GM21529 (cell line): ENCODE data around the gene SEPSECS.

Source experiments
- ATAC-seq: cut with Tn5 transposase; IDR thresholded peaks from one replicate; pipeline ENCODE4 v1.9.1; 2021; ENCODE audit not compliant: unreplicated experiment

The SEPSECS gene

DNA sequence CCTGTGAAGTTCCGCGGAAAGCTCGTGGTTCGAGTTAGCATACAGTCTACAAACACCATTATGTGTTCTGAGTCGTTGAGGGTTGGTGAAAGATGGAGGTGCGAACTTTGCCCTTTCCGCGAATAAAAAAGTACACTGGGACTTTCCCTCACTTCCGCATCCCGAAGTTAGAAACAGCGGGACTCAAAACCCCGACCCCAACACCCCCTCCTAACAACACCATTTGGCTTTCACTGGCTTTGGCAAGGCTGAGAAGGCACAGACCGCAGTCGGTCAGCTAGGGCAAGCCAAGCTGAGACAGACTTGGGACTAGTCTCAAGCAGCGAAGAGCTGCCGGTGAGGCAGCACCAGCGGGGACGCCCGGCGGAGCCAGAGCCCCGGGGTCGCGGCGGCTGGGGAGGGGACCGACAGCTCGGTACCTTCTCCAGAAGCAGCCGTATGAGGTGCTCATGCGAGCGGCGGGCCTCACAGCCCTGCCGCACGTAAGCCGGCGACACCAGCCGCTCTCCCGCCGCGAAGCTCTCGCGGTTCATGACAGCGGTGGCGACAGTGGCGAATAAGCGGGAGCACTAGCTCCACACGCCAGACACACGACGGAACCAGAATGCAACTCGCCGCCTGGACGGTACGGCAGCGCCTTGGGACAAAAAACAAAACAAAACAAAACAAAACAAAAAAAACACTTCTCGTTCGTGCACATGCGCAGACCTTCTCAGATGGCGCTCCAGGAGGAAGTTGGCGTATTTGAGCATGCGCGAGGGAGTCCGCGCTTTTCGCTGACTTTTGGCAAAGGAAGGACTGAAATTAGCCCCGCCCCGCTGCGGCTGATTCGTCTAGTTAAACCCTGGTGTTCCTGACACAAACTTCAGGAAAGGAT, at the start of gene SEPSECS:
SEPSECS (minus strand) TSS at position 613 of the 877 bp plus-strand sequence; CDS start at position 533, 80 bp downstream.
- ATAC-seq, result peak; percentile 83

GRCh38 chr4:25209702-25210101, 49.5 kb upstream of the SEPSECS start:
- no peak for ATAC-seq

GRCh38 chr4:25207997-25208396, 47.7 kb upstream of the SEPSECS start:
- ATAC-seq, result no peak

- no peak for ATAC-seq
These were observed 38.5 kb upstream of the SEPSECS start for GRCh38 chr4:25198713-25199112.

DNA sequence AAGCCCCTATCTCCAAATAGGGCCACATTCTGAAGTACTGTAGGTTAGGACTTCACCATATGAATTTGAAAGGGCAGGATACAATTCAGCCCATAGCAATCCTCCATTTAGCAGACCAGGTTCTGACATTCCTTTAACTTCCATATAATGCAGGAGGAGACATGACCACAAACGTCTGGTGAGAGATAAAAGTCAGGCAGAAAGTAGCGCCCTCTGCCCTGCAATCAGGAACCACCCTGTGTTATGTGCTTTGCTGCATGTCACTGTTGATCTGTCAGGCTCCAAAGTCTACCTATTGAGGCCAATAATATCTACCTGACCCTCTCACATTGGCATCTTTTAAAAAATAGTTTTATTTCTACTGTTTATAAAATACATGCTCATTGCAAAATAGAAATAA, 30.2 kb upstream of the SEPSECS start:
- ATAC-seq, result no peak

GRCh38 chr4:25184056-25184455, 23.8 kb upstream of the SEPSECS start:
- ATAC-seq, result no peak

DNA sequence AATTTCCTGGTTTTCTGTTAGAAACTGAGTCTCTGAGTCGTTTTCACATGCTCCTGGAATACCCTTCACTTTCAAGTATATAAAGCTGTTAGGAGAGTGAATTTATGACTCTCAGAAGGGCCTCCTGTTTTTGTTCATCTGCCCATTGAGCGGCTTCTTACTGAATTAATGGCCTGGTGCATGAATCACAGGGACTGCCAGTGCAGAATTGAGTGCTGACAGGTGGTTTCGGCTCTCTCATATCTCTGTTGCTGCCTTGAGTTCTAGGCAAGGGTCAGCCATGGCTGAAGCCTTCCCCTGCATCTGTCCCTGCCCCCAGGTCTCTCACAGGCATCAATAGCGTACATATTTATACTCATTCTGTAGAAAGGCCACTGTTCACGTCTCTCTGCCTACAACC, 22.7 kb upstream of the SEPSECS start:
- no peak for ATAC-seq

DNA sequence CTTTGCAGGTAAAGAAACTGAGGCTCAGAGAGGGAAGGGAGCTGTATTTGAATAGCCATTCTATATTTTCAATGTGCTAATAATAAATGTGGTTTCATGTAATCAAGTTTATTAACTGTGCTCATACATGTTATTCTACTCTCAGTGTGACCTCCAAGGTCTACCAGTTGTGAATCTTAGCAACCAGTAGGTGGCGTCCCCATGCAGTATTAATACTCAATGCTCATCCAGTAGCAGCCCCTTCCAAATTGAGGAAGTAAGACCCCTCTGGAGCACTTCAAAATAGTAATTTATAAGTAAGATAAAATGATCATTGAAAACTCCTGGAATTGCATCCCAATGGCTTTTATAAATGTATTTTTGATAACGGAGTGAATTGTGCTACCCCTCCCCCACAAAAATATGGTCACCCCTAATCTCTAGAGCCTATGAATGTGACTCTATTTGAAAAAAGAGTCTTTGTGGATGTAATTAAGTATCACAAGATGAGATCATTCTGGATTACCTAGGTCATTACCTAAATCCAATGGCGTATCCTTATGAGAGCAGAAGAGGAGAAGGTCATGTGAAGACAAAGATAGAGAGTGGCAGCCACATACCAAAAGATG, 20.4 kb upstream of the SEPSECS start:
- ATAC-seq, result peak; percentile 93

DNA sequence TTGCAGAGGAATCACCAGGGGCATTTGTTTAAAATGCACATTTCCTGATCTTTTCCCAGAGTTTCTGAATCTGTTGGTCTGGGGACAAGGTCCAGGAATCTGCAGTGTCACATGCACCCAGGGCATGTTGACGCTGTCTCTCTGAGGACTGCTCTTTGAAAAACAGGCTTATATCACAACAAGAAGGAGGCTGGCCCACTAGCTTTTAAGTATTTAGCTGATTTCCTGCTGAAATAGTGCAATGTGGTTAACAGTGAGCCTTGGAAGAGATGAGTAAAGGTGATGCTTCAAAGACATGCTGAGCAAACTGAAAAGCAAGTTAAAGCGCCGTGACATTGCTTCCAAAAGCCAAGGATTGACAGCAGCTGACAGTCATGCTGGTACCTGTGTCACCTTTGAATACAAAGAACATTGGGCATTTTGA, 18.6 kb upstream of the SEPSECS start:
- ATAC-seq, result no peak

DNA sequence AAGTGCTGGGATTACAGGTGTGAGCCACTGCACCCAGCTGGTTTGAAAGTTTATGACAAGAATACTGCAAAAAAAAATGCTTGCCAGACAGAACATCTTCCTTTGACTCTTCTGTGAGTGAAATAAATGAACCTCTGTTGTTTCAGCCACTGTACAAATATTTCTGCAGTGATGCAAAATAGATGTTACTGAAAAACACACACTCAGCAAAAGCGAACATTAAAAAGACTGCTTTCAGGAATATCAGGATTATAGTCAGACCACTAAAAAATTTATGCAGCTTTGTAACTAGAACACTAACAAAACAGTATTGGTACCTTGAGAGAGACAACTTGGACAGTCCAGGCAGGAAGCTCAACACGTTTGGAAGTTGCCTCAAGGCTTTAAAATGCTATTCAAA, 16.9 kb upstream of the SEPSECS start:
- no peak for ATAC-seq

DNA sequence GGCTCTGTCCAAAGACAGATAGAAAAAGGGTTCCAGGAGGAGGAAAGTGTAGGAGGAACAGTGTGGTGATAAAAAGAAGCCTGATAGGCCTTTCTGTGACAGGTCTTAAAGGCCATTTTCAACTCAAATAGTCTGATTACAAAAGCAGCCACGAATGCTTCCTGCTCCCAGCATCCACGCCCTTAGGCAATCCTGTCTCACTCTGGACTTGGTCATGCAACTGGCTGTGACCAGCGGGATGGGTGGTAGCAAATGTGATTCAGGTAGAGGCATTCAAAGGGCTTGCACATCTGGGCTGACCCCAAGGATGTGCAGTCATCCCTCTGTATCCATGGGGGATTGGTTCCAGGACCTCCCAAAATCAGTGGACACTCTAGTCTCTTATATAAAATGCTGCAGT, 14.4 kb upstream of the SEPSECS start:
- no peak for ATAC-seq

- peak; percentile 91 for ATAC-seq
These were observed 13.0 kb upstream of the SEPSECS start for GRCh38 chr4:25172961-25173915.

GRCh38 chr4:25171201-25171865, 11.1 kb upstream of the SEPSECS start:
- ATAC-seq, result no peak

DNA sequence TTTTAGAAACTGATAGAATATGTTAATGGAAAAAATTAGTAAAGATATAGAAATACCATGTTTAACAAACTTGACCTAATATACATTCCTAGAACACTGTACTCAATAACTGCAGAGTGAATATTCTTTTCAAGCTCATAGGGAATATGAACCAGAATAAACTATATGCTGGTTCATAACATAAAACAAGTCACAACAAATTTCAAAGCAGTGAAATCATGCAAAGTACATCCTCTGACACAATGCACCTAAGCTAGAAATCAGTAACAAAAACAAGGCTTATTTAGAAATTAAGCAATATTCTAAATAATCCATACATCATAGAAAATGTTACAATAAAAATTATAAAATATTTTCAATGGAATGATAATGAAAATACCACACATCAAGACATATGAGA, 9.2 kb upstream of the SEPSECS start:
- ATAC-seq, result no peak

GRCh38 chr4:25165916-25166315, 5.7 kb upstream of the SEPSECS start:
- ATAC-seq, result no peak

DNA sequence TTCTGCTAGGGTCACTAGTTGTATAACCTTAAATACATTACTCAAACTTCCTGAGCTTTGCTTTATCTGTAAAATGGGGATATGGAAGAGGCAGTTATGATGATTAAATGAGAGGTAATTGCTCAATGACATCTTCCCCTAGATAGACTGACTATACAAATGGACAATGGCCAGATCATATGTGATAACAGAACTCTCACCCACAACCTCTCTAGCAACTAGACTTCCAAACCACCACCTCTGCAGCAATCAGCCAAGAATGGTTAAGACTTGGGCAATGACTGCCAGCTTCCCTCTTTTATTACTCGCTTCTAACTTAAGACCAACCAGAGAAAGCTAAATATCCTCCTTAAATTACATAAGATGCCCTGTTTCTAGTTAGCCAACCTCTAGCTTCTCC, 2.9 kb upstream of the SEPSECS start:
- ATAC-seq, result no peak

GRCh38 chr4:25162566-25162965, 2.3 kb upstream of the SEPSECS start:
- no peak for ATAC-seq

- no peak for ATAC-seq
These were observed 1.3 kb upstream of the SEPSECS start for GRCh38 chr4:25161593-25161950.

- no peak for ATAC-seq
These were observed 704 bp upstream of the SEPSECS start for GRCh38 chr4:25160714-25161592.

DNA sequence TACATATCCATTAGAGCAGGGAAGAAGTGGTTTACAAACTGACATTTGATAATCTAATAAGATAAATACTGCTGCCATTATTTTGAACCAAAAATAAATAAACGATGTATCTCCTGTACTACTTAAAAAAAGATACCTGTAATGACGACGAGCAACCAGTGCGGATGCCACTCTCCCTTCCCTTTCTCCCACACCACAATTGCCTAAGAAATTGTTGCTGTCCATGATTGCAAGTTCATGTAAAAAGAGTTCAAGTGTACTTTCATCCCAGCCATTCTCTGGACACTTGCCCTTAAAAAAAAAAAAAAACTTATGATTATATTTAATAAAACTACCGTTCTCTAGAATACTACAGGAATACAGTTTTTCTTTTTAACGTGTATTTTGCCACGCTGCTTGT, 1.4 kb downstream of the SEPSECS start:
- ATAC-seq, result no peak
